Activated naive CD4-positive, alpha-beta T cell (primary cell): ENCODE measurements around the gene PABPN1L.

ENCODE experiments used
- DNase-seq, 4 experiments: peaks; one replicate each; lab custom pipeline; 2025; lab: John Stamatoyannopoulos, UW

Gene PABPN1L

GRCh38 chr16:88866151-88866920 lies at the start of gene PABPN1L:
PABPN1L (minus strand) TSS chr16:88866660; CDS start chr16:88866606, 54 bp downstream.
- no peak for DNase-seq

GRCh38 chr16:88915639-88916327 lies 49.3 kb upstream of the PABPN1L start:
- no peak for DNase-seq

- no peak for DNase-seq
Measured at GRCh38 chr16:88914750-88915368, 48.4 kb upstream of the PABPN1L start.

- no peak for DNase-seq
Measured at GRCh38 chr16:88913870-88914269, 47.4 kb upstream of the PABPN1L start.

GRCh38 chr16:88913001-88913612 lies 46.6 kb upstream of the PABPN1L start:
- no peak for DNase-seq

- DNase-seq = no peak
Measured at GRCh38 chr16:88912556-88912955, 46.1 kb upstream of the PABPN1L start.

GRCh38 chr16:88911946-88912310 lies 45.5 kb upstream of the PABPN1L start:
- DNase-seq = no peak

- DNase-seq = no peak
Measured at GRCh38 chr16:88911136-88911945, 44.9 kb upstream of the PABPN1L start.

- DNase-seq = no peak
Measured at GRCh38 chr16:88910284-88911135, 44.0 kb upstream of the PABPN1L start.

- DNase-seq = no peak
Measured at GRCh38 chr16:88909431-88910210, 43.2 kb upstream of the PABPN1L start.

GRCh38 chr16:88908307-88908706 lies 41.8 kb upstream of the PABPN1L start:
- no peak for DNase-seq

- no peak for DNase-seq
Measured at GRCh38 chr16:88907768-88908167, 41.3 kb upstream of the PABPN1L start.

GRCh38 chr16:88906535-88907105 lies 40.2 kb upstream of the PABPN1L start:
- DNase-seq = no peak

GRCh38 chr16:88906020-88906419 lies 39.6 kb upstream of the PABPN1L start:
- DNase-seq = no peak

- DNase-seq = no peak
Measured at GRCh38 chr16:88905563-88905962, 39.1 kb upstream of the PABPN1L start.

GRCh38 chr16:88904676-88905365 lies 38.4 kb upstream of the PABPN1L start:
- no peak for DNase-seq

- no peak for DNase-seq
Measured at GRCh38 chr16:88903267-88903666, 36.8 kb upstream of the PABPN1L start.

GRCh38 chr16:88902744-88903143 lies 36.3 kb upstream of the PABPN1L start:
- no peak for DNase-seq

- no peak for DNase-seq
Measured at GRCh38 chr16:88901718-88902337, 35.4 kb upstream of the PABPN1L start.
